ENCODE data around the gene SHMT2. TPM values are rescaled to one million over a fixed set of nuclear protein-coding genes. Genes with fewer than 3 reads are reported as not detected.

SHMT2 gene
- total and polyA plus RNA-seq, 2 donors (not counting 3 experiments of a cell fraction or from before 2014, with no cell fraction given): 155 to 243 TPM

DNA sequence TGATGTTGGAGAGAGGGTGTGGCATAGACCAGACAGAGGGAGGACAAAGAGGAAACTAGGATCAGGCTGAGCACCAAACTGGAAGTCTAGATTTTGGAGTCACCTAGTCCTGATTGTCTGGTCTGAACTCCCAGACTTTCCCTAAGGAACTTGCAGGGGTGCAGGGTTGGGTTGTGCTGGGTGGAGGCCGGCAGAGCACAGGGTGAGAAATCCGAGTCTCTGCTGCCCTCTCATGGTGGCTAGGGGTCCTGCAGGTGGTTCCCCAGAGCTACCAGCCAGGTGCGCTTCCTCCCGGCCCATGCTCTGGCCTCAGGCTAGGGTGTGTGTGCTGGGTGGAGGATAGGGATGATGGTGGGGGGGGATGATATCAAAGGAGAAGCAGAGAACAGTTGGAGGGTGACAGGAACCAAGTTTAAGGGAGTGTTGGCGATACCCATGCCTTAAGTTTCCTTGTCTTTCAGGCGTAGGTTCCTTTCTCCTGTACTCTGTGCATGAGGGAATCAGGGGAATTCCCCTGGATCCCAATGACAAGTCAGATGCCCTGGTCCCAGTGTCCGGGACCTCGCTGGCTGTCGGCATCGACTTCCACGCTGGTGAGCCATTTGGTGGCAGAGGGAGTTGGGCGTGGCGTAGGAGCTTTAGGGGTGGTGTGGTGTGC lies 46.5 kb upstream of the SHMT2 start:
- H3K27ac ChIP-seq (ENCODE audit: insufficient read depth, low read depth, low read length): no peak overlapping the region
- H3K36me3 ChIP-seq (ENCODE audit: control insufficient read depth in 2 of 2, extremely low read depth in 1 of 2, insufficient read depth in 2 of 2, low read length in 2 of 2): no peaks in the 10 kb centered on the region
- no peaks in the 10 kb centered on the region for H3K4me1 ChIP-seq (ENCODE audit: control insufficient read depth, extremely low read depth, insufficient read depth, low read length)
- peaks cover 2 to 5% of the 10 kb centered on the region in 2 experiments for H3K27me3 ChIP-seq (ENCODE audit: control insufficient read depth in 2 of 2, insufficient read depth in 2 of 2, low read length in 2 of 2)
- ChIA-PET POLR2A (no interaction called here), CTCF (interaction anchor here (0.6 to 10.3 kb wide), 18 partner anchors 11 to 165 kb away, joined by 3 to 164 read pairs (median 4); partner anchors contain the start of genes LRP1, SHMT2 and STAT6)
- no peak overlapping the region for H3K9ac ChIP-seq (replicated peaks; ENCODE audit: extremely low read depth, insufficient read depth, low read length)
- DNase-seq (ENCODE audit: low read depth, low spot score) (peak; percentile 50), FAIRE-seq (peak; percentile 92)
- H4K20me1 ChIP-seq (replicated peaks; ENCODE audit: control insufficient read depth, extremely low read depth, insufficient read depth, low read length): no peaks in the 10 kb centered on the region
- no peaks in the 10 kb centered on the region for H3K9me1 ChIP-seq (replicated peaks; ENCODE audit: control insufficient read depth, extremely low read depth, insufficient read depth, low read length)
- H3K79me2 ChIP-seq (ENCODE audit: control insufficient read depth, insufficient read depth, low read length): no peaks in the 10 kb centered on the region
- no peaks in the 10 kb centered on the region for H3K9me3 ChIP-seq (replicated peaks; ENCODE audit: control insufficient read depth, insufficient read depth, low read length)
- dilution Hi-C loops (cut with MboI; ENCODE audit: extremely low pct_ligation_motif_present, low sequenced_read_pairs) (no loop called here), intact Hi-C loops (cut with micrococcal nuclease) (loop anchor here (1.0 kb wide), 3 partner anchors 59 to 175 kb away; no protein-coding TSS in a partner anchor)
- TF ChIP-seq, protein P1, sequence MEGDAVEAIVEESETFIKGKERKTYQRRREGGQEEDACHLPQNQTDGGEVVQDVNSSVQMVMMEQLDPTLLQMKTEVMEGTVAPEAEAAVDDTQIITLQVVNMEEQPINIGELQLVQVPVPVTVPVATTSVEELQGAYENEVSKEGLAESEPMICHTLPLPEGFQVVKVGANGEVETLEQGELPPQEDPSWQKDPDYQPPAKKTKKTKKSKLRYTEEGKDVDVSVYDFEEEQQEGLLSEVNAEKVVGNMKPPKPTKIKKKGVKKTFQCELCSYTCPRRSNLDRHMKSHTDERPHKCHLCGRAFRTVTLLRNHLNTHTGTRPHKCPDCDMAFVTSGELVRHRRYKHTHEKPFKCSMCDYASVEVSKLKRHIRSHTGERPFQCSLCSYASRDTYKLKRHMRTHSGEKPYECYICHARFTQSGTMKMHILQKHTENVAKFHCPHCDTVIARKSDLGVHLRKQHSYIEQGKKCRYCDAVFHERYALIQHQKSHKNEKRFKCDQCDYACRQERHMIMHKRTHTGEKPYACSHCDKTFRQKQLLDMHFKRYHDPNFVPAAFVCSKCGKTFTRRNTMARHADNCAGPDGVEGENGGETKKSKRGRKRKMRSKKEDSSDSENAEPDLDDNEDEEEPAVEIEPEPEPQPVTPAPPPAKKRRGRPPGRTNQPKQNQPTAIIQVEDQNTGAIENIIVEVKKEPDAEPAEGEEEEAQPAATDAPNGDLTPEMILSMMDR (IDR thresholded peaks at IDR 0.05; ENCODE audit: extremely low read depth in 1 of 2, insufficient read depth in 1 of 2, low read depth in 1 of 2, low read length in 2 of 2): peak; percentile 92 to 94
- no peak for TF ChIP-seq FOS (IDR thresholded peaks at IDR 0.05; ENCODE audit: borderline replicate concordance, insufficient read depth, low read length)
- H2AFZ ChIP-seq (ENCODE audit: low read depth, low read length): no peak overlapping the region
- no peak overlapping the region for H3K4me3 ChIP-seq (replicated peaks in 1 of 3; ENCODE audit: insufficient read depth in 1 of 3, low read depth in 1 of 3, low read length in 3 of 3)
- H3K4me2 ChIP-seq (ENCODE audit: insufficient read depth, low read length): no peak overlapping the region
- BruUV-seq (replicated peaks): no TSS peak
